ENCODE results near the gene TEC. TPM values are rescaled to one million over a fixed set of nuclear protein-coding genes. Genes with fewer than 3 reads are reported as not detected.

The TEC gene
- total and polyA plus RNA-seq, 11 donors: 1.1 to 4.5 (median 2.2) TPM

DNA sequence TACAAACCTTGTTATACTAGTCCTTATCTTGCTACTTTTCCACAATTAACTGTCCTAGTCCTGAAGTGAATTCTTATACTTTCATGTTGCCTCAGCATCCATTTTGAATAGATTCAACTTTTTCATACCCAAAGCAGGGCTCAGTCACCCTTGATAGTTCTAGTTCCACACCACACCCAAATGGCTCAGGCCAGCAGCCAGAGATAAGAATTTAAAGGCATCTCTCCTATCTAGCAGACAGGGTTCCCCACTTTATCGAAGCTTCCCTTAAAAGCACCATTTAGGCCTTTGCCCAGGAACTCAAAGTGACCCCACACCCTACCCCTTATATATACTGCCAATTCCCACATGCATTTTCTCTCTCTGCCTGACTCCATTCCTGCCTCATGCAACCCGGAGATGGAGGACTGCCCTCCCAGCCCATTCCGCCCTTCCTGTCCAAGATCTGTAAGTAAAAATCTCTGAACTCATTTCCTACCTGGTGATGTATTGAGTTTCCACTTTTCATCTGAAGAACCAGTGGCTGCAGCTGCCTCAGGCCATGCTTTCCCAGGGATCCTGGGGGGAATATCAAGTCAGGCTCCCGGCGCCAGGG is 71.9 kb downstream of the TEC start:
- intact Hi-C loops (cut with DNase I): no loop called here
- H3K9me3 ChIP-seq: no peaks in the 10 kb centered on the region
- no peaks in the 10 kb centered on the region for H3K36me3 ChIP-seq
- peaks cover 0 to 17% (median 0%) of the 10 kb centered on the region in 12 donors for H3K4me1 ChIP-seq
- DNase-seq (no peak), ATAC-seq (no peak)
- 74 to 84% (median 79%) methylated on average over 5 of the region's 5 CpGs for WGBS, 4 donors
- H3K4me3 ChIP-seq: no peak overlapping the region
- H3K27ac ChIP-seq: no peak overlapping the region
- no peaks in the 10 kb centered on the region for H3K27me3 ChIP-seq
- TF ChIP-seq, protein P1, sequence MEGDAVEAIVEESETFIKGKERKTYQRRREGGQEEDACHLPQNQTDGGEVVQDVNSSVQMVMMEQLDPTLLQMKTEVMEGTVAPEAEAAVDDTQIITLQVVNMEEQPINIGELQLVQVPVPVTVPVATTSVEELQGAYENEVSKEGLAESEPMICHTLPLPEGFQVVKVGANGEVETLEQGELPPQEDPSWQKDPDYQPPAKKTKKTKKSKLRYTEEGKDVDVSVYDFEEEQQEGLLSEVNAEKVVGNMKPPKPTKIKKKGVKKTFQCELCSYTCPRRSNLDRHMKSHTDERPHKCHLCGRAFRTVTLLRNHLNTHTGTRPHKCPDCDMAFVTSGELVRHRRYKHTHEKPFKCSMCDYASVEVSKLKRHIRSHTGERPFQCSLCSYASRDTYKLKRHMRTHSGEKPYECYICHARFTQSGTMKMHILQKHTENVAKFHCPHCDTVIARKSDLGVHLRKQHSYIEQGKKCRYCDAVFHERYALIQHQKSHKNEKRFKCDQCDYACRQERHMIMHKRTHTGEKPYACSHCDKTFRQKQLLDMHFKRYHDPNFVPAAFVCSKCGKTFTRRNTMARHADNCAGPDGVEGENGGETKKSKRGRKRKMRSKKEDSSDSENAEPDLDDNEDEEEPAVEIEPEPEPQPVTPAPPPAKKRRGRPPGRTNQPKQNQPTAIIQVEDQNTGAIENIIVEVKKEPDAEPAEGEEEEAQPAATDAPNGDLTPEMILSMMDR (IDR thresholded peaks at IDR 0.05): no peak
- no peak for TF ChIP-seq POLR2A (IDR thresholded peaks at IDR 0.05)

DNA sequence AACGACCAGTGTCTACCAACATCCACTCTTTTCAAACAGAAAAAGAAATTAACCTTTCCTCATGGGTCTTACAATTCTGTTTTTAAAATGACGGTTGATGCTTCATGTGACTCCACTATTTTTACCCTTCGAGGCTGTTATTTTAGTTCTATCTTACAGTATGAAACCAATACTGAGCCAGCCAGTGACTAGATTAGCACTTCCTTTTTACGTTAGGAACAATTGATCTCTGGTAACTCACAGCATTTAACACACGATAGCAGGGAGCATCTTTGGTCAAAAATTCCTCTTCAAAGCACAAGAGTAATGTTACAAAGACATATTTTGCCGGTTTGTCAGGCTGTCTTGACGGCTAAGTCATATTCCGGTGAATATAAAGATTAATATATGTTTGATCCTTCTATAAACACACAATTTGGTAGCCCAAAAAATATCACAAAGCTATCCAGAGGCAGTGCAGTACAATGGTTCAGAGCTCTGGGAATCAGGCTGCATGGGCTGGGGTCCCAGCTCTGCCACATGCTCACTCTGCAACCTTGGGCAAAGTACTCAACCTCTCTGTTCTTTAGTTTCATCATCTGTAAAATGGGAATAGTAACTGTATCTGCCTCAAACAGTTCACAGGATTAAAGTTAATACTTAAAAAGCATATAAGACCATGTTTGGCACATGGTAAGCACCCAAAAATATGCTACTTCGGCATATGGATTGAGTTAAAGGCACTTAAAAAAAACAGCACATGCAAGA is 72.7 kb downstream of the TEC start:
- DNase-seq (no peak), ATAC-seq (no peak)
- Histone ChIP-seq H3K27me3 (no peaks in the 10 kb centered on the region), H3K27ac (no peak overlapping the region), H3K4me1 (peaks cover 0 to 17% (median 0%) of the 10 kb centered on the region in 12 donors), H3K36me3 (no peaks in the 10 kb centered on the region), H3K4me3 (no peak overlapping the region), H3K9me3 (no peaks in the 10 kb centered on the region)
- 63 to 68% (median 66%) methylated on average over 9 of the region's 9 CpGs for WGBS, 4 donors
- no peak for TF ChIP-seq POLR2A (IDR thresholded peaks at IDR 0.05)
- TF ChIP-seq, protein P1 (IDR thresholded peaks at IDR 0.05): no peak
- intact Hi-C loops (cut with DNase I): no loop called here

DNA sequence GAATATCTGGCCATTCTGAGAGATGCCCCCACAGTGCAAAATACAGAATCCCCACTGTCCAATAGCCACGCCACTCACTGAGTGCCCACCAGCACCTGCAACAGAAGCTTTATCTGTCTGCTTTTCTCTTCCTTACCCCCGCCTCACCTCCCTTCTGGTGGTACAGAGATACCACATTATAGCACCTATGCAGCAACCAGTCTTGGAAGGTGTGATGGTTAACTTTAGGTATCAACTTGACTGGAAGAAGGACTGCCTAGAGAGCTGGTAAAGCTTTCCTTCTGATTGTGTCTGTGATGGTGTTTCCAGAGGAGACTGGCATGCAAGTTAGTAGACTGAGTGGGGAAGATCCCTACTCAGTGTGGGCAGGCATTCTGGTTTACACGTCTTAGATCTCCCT is 73.8 kb downstream of the TEC start:
- no peak overlapping the region for H3K27ac ChIP-seq
- no peaks in the 10 kb centered on the region for H3K36me3 ChIP-seq
- peaks cover 0 to 17% (median 0%) of the 10 kb centered on the region in 12 donors for H3K4me1 ChIP-seq
- TF ChIP-seq, protein P1 (IDR thresholded peaks at IDR 0.05): no peak
- no peak for TF ChIP-seq POLR2A (IDR thresholded peaks at IDR 0.05)
- H3K9me3 ChIP-seq: no peaks in the 10 kb centered on the region
- WGBS, 4 donors: 89 to 93% (median 91%) methylated on average over 3 of the region's 3 CpGs
- intact Hi-C loops (cut with DNase I): no loop called here
- ATAC-seq: no peak
- H3K4me3 ChIP-seq: no peak overlapping the region
- H3K27me3 ChIP-seq: no peaks in the 10 kb centered on the region
- DNase-seq: no peak

DNA sequence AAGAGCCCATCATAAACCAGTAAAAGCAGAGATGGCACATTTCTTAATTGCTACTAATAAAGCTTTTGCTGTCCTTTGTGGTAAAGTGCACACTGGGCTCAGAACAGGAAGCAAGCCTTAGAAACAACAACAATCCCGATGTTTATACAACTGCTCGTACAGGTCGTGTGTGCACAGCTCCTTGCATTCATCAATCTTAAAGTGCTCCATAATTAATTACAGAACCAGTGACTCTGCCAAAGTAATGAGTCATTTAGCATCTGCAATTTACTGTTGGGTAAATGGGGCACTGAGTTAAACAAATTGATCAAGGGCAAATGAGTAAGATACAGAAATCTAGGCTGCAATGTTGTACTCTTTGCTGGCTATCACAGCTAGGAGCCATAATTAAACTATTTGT is 74.3 kb downstream of the TEC start:
- intact Hi-C loops (cut with DNase I): no loop called here
- H3K36me3 ChIP-seq: no peaks in the 10 kb centered on the region
- H3K4me1 ChIP-seq: peaks cover 0 to 17% (median 0%) of the 10 kb centered on the region in 12 donors
- H3K27me3 ChIP-seq: no peaks in the 10 kb centered on the region
- no peak overlapping the region for H3K27ac ChIP-seq
- no peak overlapping the region for H3K4me3 ChIP-seq
- no peak for ATAC-seq
- TF ChIP-seq, protein P1 (IDR thresholded peaks at IDR 0.05): no peak
- no peak for TF ChIP-seq POLR2A (IDR thresholded peaks at IDR 0.05)
- DNase-seq: no peak
- no peaks in the 10 kb centered on the region for H3K9me3 ChIP-seq
- WGBS, 4 donors: 36 to 45% (median 40%) methylated on average over 3 of the region's 3 CpGs
